Measurements from ENCODE around the gene CEP19.

- TF ChIP-seq ZFP3 (CRISPR knock-in tag; IDR thresholded peaks at IDR 0.05) (no peak), ARNTL (CRISPR knock-in tag; IDR thresholded peaks at IDR 0.05; ENCODE audit: borderline replicate concordance, low read depth) (no peak), SNAI2 (CRISPR knock-in tag; IDR thresholded peaks at IDR 0.05) (no peak), POU6F1 (CRISPR knock-in tag; IDR thresholded peaks at IDR 0.05; ENCODE audit: borderline replicate concordance, low read depth) (no peak), ZC3H10 (CRISPR knock-in tag; IDR thresholded peaks at IDR 0.05) (no peak), PPARA (CRISPR knock-in tag; IDR thresholded peaks at IDR 0.05; ENCODE audit: borderline replicate concordance) (no peak), ZFP30 (CRISPR knock-in tag; IDR thresholded peaks at IDR 0.05) (no peak), PATZ1 (CRISPR knock-in tag; IDR thresholded peaks at IDR 0.05; ENCODE audit: borderline replicate concordance) (no peak)
- TF ChIP-seq, protein P1, sequence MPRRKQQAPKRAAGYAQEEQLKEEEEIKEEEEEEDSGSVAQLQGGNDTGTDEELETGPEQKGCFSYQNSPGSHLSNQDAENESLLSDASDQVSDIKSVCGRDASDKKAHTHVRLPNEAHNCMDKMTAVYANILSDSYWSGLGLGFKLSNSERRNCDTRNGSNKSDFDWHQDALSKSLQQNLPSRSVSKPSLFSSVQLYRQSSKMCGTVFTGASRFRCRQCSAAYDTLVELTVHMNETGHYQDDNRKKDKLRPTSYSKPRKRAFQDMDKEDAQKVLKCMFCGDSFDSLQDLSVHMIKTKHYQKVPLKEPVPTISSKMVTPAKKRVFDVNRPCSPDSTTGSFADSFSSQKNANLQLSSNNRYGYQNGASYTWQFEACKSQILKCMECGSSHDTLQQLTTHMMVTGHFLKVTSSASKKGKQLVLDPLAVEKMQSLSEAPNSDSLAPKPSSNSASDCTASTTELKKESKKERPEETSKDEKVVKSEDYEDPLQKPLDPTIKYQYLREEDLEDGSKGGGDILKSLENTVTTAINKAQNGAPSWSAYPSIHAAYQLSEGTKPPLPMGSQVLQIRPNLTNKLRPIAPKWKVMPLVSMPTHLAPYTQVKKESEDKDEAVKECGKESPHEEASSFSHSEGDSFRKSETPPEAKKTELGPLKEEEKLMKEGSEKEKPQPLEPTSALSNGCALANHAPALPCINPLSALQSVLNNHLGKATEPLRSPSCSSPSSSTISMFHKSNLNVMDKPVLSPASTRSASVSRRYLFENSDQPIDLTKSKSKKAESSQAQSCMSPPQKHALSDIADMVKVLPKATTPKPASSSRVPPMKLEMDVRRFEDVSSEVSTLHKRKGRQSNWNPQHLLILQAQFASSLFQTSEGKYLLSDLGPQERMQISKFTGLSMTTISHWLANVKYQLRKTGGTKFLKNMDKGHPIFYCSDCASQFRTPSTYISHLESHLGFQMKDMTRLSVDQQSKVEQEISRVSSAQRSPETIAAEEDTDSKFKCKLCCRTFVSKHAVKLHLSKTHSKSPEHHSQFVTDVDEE (CRISPR knock-in tag; IDR thresholded peaks at IDR 0.05) = no peak
Observed at GRCh38 chr3:196686436-196686835, 25.6 kb downstream of the CEP19 start.
